SW 1271 (cell line): Measurements from ENCODE around the gene PRKACB.

ENCODE experiments used
- DNase-seq, 2 experiments: peaks; one replicate each; lab custom pipeline; 2025; lab: John Stamatoyannopoulos, UW

PRKACB gene

GRCh38 chr1:84156210-84156621 is 12.1 kb downstream of the PRKACB start:
- DNase-seq: peak; percentile 7 to 81

GRCh38 chr1:84159533-84160240 is 15.6 kb downstream of the PRKACB start:
- DNase-seq: no peak

GRCh38 chr1:84162295-84162694 is 18.2 kb downstream of the PRKACB start:
- DNase-seq: no peak

- no peak for DNase-seq
Measured at GRCh38 chr1:84163123-84163931, 19.3 kb downstream of the PRKACB start.

GRCh38 chr1:84164161-84164560 is 20.1 kb downstream of the PRKACB start:
- DNase-seq: no peak

- no peak for DNase-seq
Measured at GRCh38 chr1:84164567-84165021, 20.5 kb downstream of the PRKACB start.

- DNase-seq: no peak
Measured at GRCh38 chr1:84165601-84166000, 21.5 kb downstream of the PRKACB start.

GRCh38 chr1:84166797-84167196 is 22.7 kb downstream of the PRKACB start:
- no peak for DNase-seq

- DNase-seq: no peak
Measured at GRCh38 chr1:84168783-84169182, 24.7 kb downstream of the PRKACB start.

GRCh38 chr1:84170171-84170570 is 26.1 kb downstream of the PRKACB start:
- no peak for DNase-seq

GRCh38 chr1:84171481-84171880 is 27.4 kb downstream of the PRKACB start:
- no peak for DNase-seq

- peak; percentile 48 to 90 for DNase-seq
Measured at GRCh38 chr1:84174051-84174556, 30.0 kb downstream of the PRKACB start.

- DNase-seq: no peak
Measured at GRCh38 chr1:84181350-84182005, 37.4 kb downstream of the PRKACB start.

- DNase-seq: no peak
Measured at GRCh38 chr1:84190455-84190854, 46.4 kb downstream of the PRKACB start.

- DNase-seq: no peak
Measured at GRCh38 chr1:84192681-84193080, 48.6 kb downstream of the PRKACB start.

- no peak for DNase-seq
Measured at GRCh38 chr1:84198832-84199231, 54.8 kb downstream of the PRKACB start.

- no peak for DNase-seq
Measured at GRCh38 chr1:84199257-84199656, 55.2 kb downstream of the PRKACB start.

- DNase-seq: no peak
Measured at GRCh38 chr1:84202126-84202525, 58.1 kb downstream of the PRKACB start.

GRCh38 chr1:84206375-84206774 is 62.3 kb downstream of the PRKACB start:
- no peak for DNase-seq

GRCh38 chr1:84208935-84209334 is 64.9 kb downstream of the PRKACB start:
- no peak for DNase-seq

GRCh38 chr1:84214115-84214956 is 70.3 kb downstream of the PRKACB start:
- no peak for DNase-seq

- no peak for DNase-seq
Measured at GRCh38 chr1:84217239-84217638, 73.2 kb downstream of the PRKACB start.
